ENCODE data around the gene JCAD.
"Not testable (repeated sequence)": the region's sequence is repeated elsewhere in the genome, so short reads cannot be mapped to it uniquely, and the experiment has no call there.

Gene JCAD

DNA sequence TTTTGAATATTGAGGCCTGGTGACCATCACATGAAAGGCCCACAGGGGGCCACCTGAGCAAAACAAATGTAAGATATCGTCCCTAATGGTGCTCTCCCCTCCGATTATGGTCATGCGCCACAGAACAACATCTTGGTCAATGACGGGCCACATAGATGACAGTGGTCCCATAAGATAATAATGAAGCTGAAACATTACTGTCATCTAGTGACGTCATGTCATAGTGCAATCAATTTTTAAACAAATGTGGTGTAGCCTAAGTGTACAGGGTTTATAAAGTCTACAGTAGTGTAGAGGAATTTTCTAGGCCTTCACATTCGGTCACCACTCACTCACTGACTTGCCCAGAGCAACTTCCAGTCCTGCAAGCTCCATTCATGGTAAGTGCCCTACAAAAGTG, 36.8 kb downstream of the JCAD start:
- Histone ChIP-seq H3K27me3 (ENCODE audit: insufficient read depth, low read length) (no peaks in the 10 kb centered on the region), H3K9ac (ENCODE audit: low read depth, low read length) (no peak overlapping the region), H3K4me3 (ENCODE audit: low read length) (no peak overlapping the region), H3K9me3 (ENCODE audit: insufficient read depth, low read depth, low read length) (no peaks in the 10 kb centered on the region), H3K36me3 (ENCODE audit: insufficient read depth, low read length) (no peaks in the 10 kb centered on the region), H3K27ac (ENCODE audit: low read depth, low read length) (no peak overlapping the region), H3K4me1 (ENCODE audit: insufficient read depth, low read length) (no peaks in the 10 kb centered on the region)
- 96% methylated on average over 6 of the region's 6 CpGs for WGBS

DNA sequence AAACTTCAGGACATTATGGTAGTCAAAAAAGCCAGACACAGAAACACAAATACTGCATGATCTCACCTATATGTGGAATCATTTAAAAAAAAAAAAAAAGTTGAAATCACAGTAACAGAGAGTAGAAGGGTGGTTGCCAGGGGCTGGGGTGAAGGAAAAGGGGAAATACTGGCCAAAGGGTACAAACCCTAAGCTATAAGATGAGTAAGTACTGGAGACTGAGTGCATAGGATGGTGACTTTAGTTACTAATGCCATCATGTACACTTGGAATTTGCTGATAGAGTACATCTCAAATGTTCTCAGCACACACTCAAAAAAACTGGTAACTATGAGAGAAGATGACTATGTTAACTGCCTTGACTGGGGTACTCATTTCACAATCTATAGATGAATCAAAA, 39.9 kb downstream of the JCAD start:
- Histone ChIP-seq H3K36me3 (ENCODE audit: insufficient read depth, low read length) (no peaks in the 10 kb centered on the region; the same call in 1 of the 2 replicates), H3K27ac (ENCODE audit: low read depth, low read length) (no peak overlapping the region), H3K9ac (ENCODE audit: low read depth, low read length) (no peak overlapping the region), H3K4me3 (ENCODE audit: low read length) (no peak overlapping the region), H3K9me3 (ENCODE audit: insufficient read depth, low read depth, low read length) (no peaks in the 10 kb centered on the region), H3K27me3 (ENCODE audit: insufficient read depth, low read length) (no peaks in the 10 kb centered on the region), H3K4me1 (ENCODE audit: insufficient read depth, low read length) (no peaks in the 10 kb centered on the region)

DNA sequence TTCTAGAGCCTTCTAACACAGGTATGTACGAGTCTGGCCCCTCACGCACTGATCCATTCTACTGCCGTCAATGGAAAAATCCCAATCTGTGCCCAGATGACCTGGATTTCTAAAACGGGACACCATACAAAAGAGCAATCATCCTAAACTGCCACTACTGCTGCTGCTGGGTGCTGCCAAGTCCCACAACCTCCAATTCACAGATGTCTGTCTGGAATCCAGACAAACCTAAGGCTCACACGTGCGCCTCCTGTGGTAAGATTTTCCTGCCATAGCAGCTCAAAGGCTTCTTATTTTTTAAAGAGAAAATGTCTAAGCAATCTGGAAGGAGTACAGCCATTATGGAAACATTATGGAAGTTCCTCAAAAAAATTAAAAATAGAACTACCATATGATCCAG, 40.9 kb downstream of the JCAD start:
- Histone ChIP-seq H3K36me3 (ENCODE audit: insufficient read depth, low read length) (no peaks in the 10 kb centered on the region; the same call in 1 of the 2 replicates), H3K4me3 (ENCODE audit: low read length) (no peak overlapping the region), H3K9ac (ENCODE audit: low read depth, low read length) (no peak overlapping the region), H3K9me3 (ENCODE audit: insufficient read depth, low read depth, low read length) (no peaks in the 10 kb centered on the region), H3K27ac (ENCODE audit: low read depth, low read length) (no peak overlapping the region), H3K27me3 (ENCODE audit: insufficient read depth, low read length) (no peaks in the 10 kb centered on the region), H3K4me1 (ENCODE audit: insufficient read depth, low read length) (no peaks in the 10 kb centered on the region)
- 92% methylated on average over 6 of the region's 6 CpGs for WGBS

DNA sequence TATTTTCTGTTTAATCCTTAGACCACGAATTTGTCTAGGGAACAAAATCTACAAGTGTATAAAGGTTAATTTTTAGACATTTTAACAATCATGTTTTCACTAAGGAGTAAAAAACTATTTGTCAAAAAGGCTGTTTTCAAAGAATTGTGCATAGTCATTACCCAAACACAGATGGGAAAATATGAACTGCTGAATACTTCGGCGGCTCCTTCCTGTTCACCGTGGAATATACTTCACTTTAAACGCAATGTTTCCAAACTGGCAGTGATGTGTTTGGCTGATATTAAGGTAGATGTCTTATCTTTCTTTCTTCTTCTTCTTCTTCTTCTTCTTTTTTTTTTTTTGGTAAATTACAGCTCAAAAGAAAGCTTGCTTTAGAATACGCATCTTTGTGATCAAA, 41.4 kb downstream of the JCAD start:
- 99% methylated on average over 3 of the region's 6 CpGs for WGBS
- no peak overlapping the region for H3K9ac ChIP-seq (ENCODE audit: low read depth, low read length)
- H3K4me3 ChIP-seq (ENCODE audit: low read length), result no peak overlapping the region
- no peaks in the 10 kb centered on the region for H3K27me3 ChIP-seq (ENCODE audit: insufficient read depth, low read length)
- no peak overlapping the region for H3K27ac ChIP-seq (ENCODE audit: low read depth, low read length)
- no peaks in the 10 kb centered on the region for H3K4me1 ChIP-seq (ENCODE audit: insufficient read depth, low read length)
- no peaks in the 10 kb centered on the region for H3K9me3 ChIP-seq (ENCODE audit: insufficient read depth, low read depth, low read length)
- no peaks in the 10 kb centered on the region; the same call in 1 of the 2 replicates for H3K36me3 ChIP-seq (ENCODE audit: insufficient read depth, low read length)

DNA sequence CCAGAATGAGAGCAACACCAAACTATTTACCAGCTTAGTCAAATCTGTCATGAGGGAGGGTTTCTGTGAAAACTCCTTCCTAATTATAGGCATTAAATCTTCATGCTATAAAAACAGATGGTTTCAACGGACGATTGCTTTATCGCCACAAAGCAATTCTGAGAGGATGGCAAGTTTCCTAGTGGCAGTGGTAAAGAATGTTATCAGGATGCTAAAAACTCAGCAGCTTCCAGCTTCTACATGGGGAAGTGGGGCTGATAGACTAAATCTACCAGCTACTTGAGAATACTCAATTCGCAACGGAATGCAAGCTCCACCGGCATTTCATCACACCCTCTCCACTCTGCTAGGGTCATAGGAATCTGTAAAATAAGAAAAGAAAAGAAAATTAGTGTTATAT, 41.8 kb downstream of the JCAD start:
- H3K27ac ChIP-seq (ENCODE audit: low read depth, low read length), result no peak overlapping the region
- H3K4me3 ChIP-seq (ENCODE audit: low read length), result no peak overlapping the region
- 95% methylated on average over 3 of the region's 6 CpGs for WGBS
- no peak overlapping the region for H3K9ac ChIP-seq (ENCODE audit: low read depth, low read length)
- H3K9me3 ChIP-seq (ENCODE audit: insufficient read depth, low read depth, low read length), result no peaks in the 10 kb centered on the region
- H3K4me1 ChIP-seq (ENCODE audit: insufficient read depth, low read length), result no peaks in the 10 kb centered on the region
- H3K36me3 ChIP-seq (ENCODE audit: insufficient read depth, low read length), result no peaks in the 10 kb centered on the region; the same call in 1 of the 2 replicates
- no peaks in the 10 kb centered on the region for H3K27me3 ChIP-seq (ENCODE audit: insufficient read depth, low read length)

DNA sequence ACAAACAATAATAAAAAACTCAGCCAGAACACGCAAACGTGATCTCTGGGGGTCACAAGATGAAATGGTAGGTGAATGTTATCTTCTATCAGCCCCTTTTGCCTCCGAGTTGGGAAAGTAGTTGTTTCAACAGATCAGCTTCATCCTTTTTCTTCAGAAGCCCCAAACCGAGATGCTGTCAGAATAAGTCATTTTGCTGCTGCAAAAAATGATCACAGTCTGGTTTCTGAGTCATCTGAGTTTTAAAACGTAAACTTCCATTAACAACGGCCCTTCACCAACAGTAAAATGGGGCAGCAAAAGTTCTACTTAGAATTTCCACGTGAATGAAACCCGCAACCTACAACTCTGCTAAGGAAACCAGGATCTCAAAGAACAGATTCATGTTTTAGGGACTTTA, 44.9 kb downstream of the JCAD start:
- 90% methylated on average over 8 of the region's 8 CpGs for WGBS
- no peak overlapping the region for H3K27ac ChIP-seq (ENCODE audit: low read depth, low read length)

DNA sequence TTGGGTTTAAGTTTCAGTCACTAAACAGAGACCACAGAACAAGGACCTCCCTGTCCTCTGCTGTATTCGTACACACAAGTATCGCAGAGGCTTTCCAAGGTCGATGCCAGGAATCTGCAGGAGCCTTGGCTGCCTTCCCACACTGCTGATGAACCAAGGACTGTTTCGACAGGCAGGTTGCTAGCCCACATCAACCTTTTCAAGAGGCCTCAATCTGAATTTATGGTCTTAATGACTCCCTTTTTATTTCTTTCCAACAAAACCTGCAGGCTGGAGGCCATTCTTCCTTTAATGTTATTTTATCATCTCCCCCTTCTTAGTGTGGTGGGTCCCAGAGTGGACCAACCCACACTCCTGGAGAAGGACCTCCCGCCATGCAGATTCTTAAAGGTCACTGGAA, 45.6 kb downstream of the JCAD start:
- H3K9me3 ChIP-seq (ENCODE audit: insufficient read depth, low read depth, low read length), result no peaks in the 10 kb centered on the region
- H3K36me3 ChIP-seq (ENCODE audit: insufficient read depth, low read length), result no peaks in the 10 kb centered on the region; the same call in 1 of the 2 replicates
- no peak overlapping the region for H3K4me3 ChIP-seq (ENCODE audit: low read length)
- H3K27ac ChIP-seq (ENCODE audit: low read depth, low read length), result no peak overlapping the region
- no peak overlapping the region for H3K9ac ChIP-seq (ENCODE audit: low read depth, low read length)
- no peaks in the 10 kb centered on the region for H3K27me3 ChIP-seq (ENCODE audit: insufficient read depth, low read length)
- WGBS, result 96% methylated on average over 5 of the region's 5 CpGs
- H3K4me1 ChIP-seq (ENCODE audit: insufficient read depth, low read length), result no peaks in the 10 kb centered on the region

More for the DNA sequence above, 44.9 kb downstream of the JCAD start:
- Histone ChIP-seq H3K4me3 (ENCODE audit: low read length) (no peak overlapping the region), H3K36me3 (ENCODE audit: insufficient read depth, low read length) (no peaks in the 10 kb centered on the region; the same call in 1 of the 2 replicates), H3K4me1 (ENCODE audit: insufficient read depth, low read length) (no peaks in the 10 kb centered on the region), H3K27me3 (ENCODE audit: insufficient read depth, low read length) (no peaks in the 10 kb centered on the region), H3K9me3 (ENCODE audit: insufficient read depth, low read depth, low read length) (no peaks in the 10 kb centered on the region), H3K9ac (ENCODE audit: low read depth, low read length) (no peak overlapping the region)

DNA sequence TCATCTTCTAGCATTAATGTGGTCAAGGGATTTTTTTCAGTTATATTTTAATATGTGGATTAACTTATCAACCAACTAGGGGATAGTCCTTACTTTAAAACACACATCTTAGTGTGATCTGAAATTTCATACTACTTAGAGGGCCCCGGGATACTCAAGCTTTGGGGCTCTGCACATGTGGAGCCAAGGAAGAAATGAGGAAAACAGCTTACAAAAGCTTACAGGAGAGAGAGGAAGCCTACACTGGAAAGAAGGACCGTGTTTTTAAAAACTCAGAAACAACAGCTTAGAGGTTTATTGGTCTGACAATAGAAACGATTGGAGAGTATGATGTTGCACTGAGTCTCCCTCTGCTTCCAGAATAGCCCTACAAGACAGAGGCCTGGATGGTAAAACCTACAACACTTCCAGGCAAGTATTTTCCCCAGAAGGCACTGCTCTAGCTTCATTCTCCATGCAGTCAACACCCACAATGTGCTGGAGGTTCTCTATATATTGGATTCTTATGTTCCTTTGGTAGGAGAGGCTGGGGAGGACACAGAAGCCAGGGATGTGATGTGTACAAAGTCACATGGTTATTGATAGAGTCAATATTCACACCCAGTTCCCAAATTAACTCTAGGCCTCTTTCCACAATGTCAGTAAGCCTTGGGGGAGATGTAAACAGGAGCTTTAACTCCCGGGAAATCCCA, 47.3 kb downstream of the JCAD start:
- H3K27me3 ChIP-seq (ENCODE audit: insufficient read depth, low read length), result no peaks in the 10 kb centered on the region
- H3K36me3 ChIP-seq (ENCODE audit: insufficient read depth, low read length), result no peaks in the 10 kb centered on the region; the same call in 1 of the 2 replicates
- H3K27ac ChIP-seq (ENCODE audit: low read depth, low read length), result no peak overlapping the region
- H3K9me3 ChIP-seq (ENCODE audit: insufficient read depth, low read depth, low read length), result no peaks in the 10 kb centered on the region
- no peak overlapping the region for H3K4me3 ChIP-seq (ENCODE audit: low read length)
- 65% methylated on average over 4 of the region's 4 CpGs for WGBS
- H3K9ac ChIP-seq (ENCODE audit: low read depth, low read length), result no peak overlapping the region
- no peaks in the 10 kb centered on the region; the same call in 1 of the 2 replicates for H3K4me1 ChIP-seq (ENCODE audit: insufficient read depth, low read length)

DNA sequence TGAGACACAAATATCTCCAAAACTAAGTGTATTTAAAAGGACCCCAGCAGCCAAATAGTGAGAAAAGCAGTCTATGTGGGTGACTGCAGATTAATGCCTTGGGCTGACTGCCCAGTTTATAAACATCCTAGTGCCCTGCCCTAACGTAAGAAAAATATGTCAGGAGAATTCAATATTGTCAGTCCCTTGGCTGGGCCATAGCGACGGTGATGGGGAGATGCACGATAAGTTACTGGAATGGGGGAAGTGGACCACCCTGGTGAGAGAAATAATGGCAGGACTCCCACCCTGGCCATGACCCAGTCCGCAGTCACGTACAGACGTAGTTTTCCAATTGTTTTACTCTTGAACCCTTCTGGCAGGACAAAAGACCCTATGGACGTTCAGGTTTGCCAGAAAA, 48.0 kb downstream of the JCAD start:
- no peaks in the 10 kb centered on the region for H3K27me3 ChIP-seq (ENCODE audit: insufficient read depth, low read length)
- H3K4me3 ChIP-seq (ENCODE audit: low read length), result no peak overlapping the region
- no peak overlapping the region for H3K27ac ChIP-seq (ENCODE audit: low read depth, low read length)
- H3K9me3 ChIP-seq (ENCODE audit: insufficient read depth, low read depth, low read length), result no peaks in the 10 kb centered on the region
- H3K36me3 ChIP-seq (ENCODE audit: insufficient read depth, low read length), result no peaks in the 10 kb centered on the region
- H3K4me1 ChIP-seq (ENCODE audit: insufficient read depth, low read length), result peaks cover 4% of the 10 kb centered on the region; the same call in 1 of the 2 replicates
- H3K9ac ChIP-seq (ENCODE audit: low read depth, low read length), result no peak overlapping the region
- WGBS, result 92% methylated on average over 8 of the region's 8 CpGs

DNA sequence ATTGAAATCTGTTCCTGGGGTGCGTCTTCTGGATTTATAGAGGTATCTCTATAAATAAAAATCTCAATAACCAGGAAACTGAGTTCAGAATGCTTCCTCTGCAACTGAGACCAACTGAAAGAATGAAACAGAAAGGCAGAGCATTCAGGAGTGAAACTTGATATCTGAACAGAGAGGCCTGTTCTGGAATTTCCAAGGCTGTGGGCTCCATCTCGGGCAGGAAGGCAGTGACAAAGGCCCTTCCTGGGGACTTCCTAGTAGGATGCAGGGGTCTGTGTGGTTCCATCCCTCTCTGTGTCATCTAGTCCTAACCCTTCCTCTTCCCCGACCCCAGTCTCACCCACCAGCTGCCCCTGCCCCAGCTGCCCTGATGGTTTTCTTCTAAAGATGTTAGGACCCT, 52.0 kb downstream of the JCAD start:
- Histone ChIP-seq H3K9me3 (ENCODE audit: insufficient read depth, low read depth, low read length) (no peaks in the 10 kb centered on the region), H3K9ac (ENCODE audit: low read depth, low read length) (no peak overlapping the region), H3K4me3 (ENCODE audit: low read length) (no peak overlapping the region), H3K27ac (ENCODE audit: low read depth, low read length) (no peak overlapping the region), H3K36me3 (ENCODE audit: insufficient read depth, low read length) (no peaks in the 10 kb centered on the region), H3K27me3 (ENCODE audit: insufficient read depth, low read length) (no peaks in the 10 kb centered on the region), H3K4me1 (ENCODE audit: insufficient read depth, low read length) (peaks cover 5% of the 10 kb centered on the region; the same call in 1 of the 2 replicates)
- 79% methylated on average over 2 of the region's 3 CpGs for WGBS

DNA sequence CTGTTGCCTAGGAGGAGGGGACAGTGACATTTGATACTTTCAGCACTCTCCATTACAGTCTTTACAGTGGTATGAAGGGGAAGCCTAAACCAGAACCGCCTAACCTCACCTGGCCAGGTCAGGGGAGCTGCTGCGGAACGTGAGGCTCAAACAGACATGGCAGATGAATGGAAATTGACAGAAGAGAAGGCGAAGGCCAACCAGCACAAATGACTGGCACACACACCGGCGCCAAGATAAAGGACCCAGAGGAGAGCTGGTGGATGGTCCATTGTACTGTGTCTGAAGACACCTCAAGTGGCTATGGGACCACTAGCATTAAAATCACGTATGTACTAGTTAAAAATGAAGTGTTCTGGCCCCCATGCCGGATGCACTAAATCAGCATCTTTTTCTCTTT, 53.0 kb downstream of the JCAD start:
- H3K9me3 ChIP-seq (ENCODE audit: insufficient read depth, low read depth, low read length), result no peaks in the 10 kb centered on the region
- no peak overlapping the region for H3K4me3 ChIP-seq (ENCODE audit: low read length)
- no peak overlapping the region for H3K27ac ChIP-seq (ENCODE audit: low read depth, low read length)
- no peak overlapping the region for H3K9ac ChIP-seq (ENCODE audit: low read depth, low read length)
- H3K4me1 ChIP-seq (ENCODE audit: insufficient read depth, low read length), result peaks cover 5% of the 10 kb centered on the region; the same call in 1 of the 2 replicates
- H3K36me3 ChIP-seq (ENCODE audit: insufficient read depth, low read length), result no peaks in the 10 kb centered on the region
- no peaks in the 10 kb centered on the region for H3K27me3 ChIP-seq (ENCODE audit: insufficient read depth, low read length)
- WGBS, result 89% methylated on average over 8 of the region's 8 CpGs

DNA sequence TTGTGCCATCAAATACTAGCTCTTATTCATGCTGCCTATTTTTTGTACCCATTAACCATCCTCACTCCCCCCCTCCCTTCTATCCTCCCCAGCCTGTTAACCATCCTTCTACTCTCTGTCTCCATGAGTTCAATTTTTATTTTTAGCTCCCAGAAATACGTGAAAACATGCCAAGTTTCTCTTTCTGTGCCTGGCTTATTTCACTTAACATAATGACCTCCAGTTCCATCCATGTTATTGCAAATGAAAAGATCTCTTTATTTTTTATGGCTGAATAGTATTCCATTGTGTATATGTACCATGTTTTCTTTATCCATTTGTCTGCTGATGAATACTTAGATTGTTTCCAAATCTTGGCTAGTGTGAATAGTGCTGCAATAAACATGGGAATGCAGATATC, 54.3 kb downstream of the JCAD start:
- H3K9me3 ChIP-seq (ENCODE audit: insufficient read depth, low read depth, low read length); H3K27ac ChIP-seq (ENCODE audit: low read depth, low read length); H3K9ac ChIP-seq (ENCODE audit: low read depth, low read length); H3K36me3 ChIP-seq (ENCODE audit: insufficient read depth, low read length); H3K4me3 ChIP-seq (ENCODE audit: low read length); H3K4me1 ChIP-seq (ENCODE audit: insufficient read depth, low read length); H3K27me3 ChIP-seq (ENCODE audit: insufficient read depth, low read length): not testable (repeated sequence)
- WGBS, result 93% methylated on average over 1 of the region's 1 CpG
